Spleen (tissue), 7 donors: Measurements from ENCODE around the gene PFKM.

Source experiments
- POLR2A ChIP-seq, 3 donors: fragments of 450-650 bp; IDR thresholded peaks; one replicate each; pipeline ENCODE4 v1.5.1; 2017; ENCODE audit warnings: antibody characterized with exemption in 3 of 3, mild to moderate bottlenecking in 1 of 3
- TF ChIP-seq, protein P1 (sequence below), 11 experiments: fragments of 200-600 bp in 7 of 11; fragments of 450-650 bp in 4 of 11; sonication (generic) in 4 of 11; IDR thresholded peaks in 8 of 11; conservative IDR thresholded peaks in 3 of 11; 1 replicate in 7 of 11; 2 replicates in 4 of 11; pipeline versions ENCODE4 v1.4.0 to v1.8.0; 2016 to 2021; ENCODE audit warnings: antibody characterized with exemption in 11 of 11, inconsistent platforms in 4 of 11, mild to moderate bottlenecking in 1 of 11
- donor health status: DM: no; HTN: no; CAD: no; lungs with moderate emphysema.
- donor health status: DM: no; HTN: no; CAD: no.
- donor health status: DM: no; HTN: no; CAD: no.

DNA sequence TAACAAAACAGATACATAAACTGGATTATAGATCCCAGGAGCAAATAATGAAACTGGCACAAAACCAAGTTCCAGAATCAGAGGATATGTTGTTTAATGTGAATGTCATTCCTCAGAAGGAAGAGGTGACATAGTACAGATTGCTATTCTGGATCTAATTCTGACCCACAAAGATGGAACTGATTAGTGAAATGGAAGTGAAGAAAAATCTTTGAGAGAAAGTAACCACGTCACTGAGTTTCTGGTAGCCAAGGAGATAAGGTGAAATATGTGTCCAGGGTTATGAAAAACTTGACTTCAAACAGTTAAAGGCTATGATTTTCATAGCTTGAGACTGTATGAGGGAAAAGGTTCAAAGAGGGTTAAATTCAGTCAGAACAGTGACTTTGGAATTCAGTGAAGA is 75.6 kb downstream of the PFKM start:
- TF ChIP-seq POLR2A (IDR thresholded peaks at IDR 0.05), result no peak
- TF ChIP-seq, protein P1, sequence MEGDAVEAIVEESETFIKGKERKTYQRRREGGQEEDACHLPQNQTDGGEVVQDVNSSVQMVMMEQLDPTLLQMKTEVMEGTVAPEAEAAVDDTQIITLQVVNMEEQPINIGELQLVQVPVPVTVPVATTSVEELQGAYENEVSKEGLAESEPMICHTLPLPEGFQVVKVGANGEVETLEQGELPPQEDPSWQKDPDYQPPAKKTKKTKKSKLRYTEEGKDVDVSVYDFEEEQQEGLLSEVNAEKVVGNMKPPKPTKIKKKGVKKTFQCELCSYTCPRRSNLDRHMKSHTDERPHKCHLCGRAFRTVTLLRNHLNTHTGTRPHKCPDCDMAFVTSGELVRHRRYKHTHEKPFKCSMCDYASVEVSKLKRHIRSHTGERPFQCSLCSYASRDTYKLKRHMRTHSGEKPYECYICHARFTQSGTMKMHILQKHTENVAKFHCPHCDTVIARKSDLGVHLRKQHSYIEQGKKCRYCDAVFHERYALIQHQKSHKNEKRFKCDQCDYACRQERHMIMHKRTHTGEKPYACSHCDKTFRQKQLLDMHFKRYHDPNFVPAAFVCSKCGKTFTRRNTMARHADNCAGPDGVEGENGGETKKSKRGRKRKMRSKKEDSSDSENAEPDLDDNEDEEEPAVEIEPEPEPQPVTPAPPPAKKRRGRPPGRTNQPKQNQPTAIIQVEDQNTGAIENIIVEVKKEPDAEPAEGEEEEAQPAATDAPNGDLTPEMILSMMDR (IDR thresholded peaks at IDR 0.05 in 8 of 11, conservative IDR thresholded peaks at IDR 0.05 in 3 of 11), result no peak
